DMS79 treated with DMSO at 0.1 percent for 48 hours (cell line): ENCODE data around the gene KREMEN1.

Source experiments
- DNase-seq: peaks from one replicate; lab custom pipeline; 2025; lab: John Stamatoyannopoulos, UW

Gene KREMEN1

GRCh38 chr22:29184849-29185490 is 112.1 kb downstream of the KREMEN1 start:
- no peak for DNase-seq

GRCh38 chr22:29186302-29186701 is 113.5 kb downstream of the KREMEN1 start:
- no peak for DNase-seq

DNA sequence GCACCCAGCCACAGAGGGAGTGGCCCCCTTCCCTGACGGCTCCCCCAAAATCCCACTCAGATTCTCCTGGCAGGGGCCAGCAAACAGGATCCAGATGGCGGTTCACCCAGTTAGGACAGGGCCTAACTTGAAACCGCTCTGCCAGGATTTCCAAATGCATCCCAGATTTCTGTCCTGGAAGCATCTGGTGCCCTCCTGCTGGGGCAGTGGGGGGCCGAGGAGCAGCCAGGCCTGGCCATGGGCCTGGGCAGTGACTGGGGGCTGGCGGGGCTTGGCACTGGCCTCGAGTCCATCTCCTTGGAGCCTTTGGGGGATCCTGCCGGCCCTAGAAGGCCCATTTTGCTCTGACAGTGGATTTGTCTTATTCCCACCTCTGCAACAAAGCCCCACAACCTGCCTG is 115.0 kb downstream of the KREMEN1 start:
- DNase-seq: no peak

GRCh38 chr22:29190051-29190450 is 117.2 kb downstream of the KREMEN1 start:
- no peak for DNase-seq

GRCh38 chr22:29190918-29191317 is 118.1 kb downstream of the KREMEN1 start:
- no peak for DNase-seq

DNA sequence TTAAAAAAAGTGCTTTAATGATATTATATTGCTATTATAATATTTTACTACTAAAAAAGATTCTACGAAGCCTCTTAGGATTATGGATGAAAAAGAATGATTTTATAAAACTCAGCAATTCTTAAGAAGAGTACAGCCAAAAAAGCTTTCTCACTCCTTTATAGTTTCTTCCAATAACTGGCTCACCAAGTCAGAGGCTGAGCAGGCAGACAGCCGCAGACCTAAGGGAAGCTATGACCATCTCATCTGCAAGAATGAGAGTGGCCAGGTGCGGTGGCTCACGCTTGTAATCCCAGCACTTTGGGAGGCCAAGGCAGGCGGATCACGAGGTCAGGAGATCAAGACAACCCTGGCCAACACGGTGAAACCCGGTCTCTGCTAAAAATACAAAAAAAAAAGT is 120.2 kb downstream of the KREMEN1 start:
- DNase-seq: no peak

DNA sequence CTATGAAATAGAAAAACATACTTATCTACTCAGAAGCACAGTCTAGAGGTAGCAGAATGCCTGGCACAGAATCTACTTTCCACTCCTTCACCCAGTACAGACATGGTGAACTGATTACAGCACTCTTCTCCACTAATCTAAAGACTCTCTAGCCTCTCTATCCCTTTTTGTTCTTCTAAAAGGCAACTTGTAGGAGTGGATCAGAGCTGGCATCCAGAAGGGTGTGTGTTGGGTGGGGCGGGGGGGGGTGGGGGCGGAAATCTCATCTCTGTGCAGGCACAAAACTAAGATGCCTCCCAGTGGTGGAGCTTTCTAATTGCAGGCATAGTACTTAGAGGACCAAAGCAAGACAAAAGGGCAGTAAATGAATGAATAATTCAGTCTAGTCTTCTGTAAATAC is 121.3 kb downstream of the KREMEN1 start:
- no peak for DNase-seq

GRCh38 chr22:29195118-29195963 is 122.5 kb downstream of the KREMEN1 start:
- no peak for DNase-seq

DNA sequence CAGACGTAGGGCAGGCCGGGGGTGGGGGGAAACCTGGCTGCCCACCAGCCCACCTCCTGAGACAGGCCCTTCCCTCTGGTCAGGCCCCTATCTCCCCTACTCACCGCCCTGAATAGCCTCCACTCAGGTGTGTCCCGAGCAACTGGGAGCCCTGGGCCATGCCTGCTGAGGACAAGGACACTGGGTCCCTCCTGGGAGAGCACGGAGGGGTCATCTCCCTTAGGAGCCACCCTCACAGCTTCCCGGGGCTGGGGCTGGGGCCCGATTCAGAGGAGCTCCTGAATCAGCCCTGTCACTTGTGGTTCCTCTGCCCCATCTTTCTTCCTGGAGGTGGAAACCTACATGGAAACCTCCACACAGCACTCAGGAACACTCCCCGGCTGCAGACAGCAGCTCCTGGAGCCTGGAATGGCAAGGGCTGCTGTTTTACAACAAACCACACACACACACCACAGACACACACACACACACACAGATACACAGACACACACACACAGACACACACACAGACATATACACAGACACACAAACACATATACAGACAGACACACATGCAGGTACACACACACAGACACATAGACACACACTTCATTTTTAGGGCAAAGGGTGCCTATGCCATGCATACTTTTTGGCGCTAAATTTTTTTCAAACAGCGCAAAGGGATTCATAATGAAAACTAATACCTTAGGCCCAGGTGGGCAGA is 123.3 kb downstream of the KREMEN1 start:
- no peak for DNase-seq

DNA sequence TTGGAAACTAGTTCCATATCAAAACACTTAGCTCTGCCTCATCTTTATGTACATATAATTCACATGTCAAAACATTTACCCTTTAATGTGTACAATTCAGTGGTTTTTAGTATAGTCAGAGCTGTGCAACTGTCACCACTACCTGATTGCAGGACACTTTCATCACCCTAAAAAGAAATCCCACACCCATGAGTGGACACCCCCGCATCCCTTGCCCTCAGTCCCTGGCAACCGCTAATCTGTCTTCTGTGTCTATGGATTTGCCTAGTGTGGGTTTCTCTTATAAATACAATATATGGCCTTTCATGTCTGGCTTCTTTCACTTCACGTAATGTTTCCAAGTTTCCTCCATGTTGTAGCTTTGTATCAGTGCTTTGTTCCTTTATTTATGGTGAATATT is 124.3 kb downstream of the KREMEN1 start:
- DNase-seq: no peak

DNA sequence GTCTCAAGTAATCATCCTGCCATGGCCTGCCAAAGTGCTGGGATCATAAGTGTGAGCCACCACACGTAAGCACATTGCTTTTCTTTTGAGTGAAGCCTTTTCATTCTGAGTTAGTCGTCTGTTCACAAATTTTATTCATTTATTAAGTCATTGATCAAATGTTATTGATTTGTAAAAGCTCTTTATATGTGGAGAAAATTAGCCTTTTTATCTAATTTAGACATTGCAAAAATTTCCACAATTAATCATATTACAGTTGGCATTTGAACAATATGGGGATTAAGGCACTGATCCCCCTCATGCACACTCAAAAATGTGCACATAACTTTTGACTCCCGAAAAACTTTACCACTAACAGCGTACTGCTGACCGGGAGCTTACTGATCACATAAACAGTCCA is 125.4 kb downstream of the KREMEN1 start:
- no peak for DNase-seq

- no peak for DNase-seq
Observed at GRCh38 chr22:29199702-29200400, 127.0 kb downstream of the KREMEN1 start.

- DNase-seq: no peak
Observed at GRCh38 chr22:29200901-29201300, 128.1 kb downstream of the KREMEN1 start.

GRCh38 chr22:29201782-29202181 is 128.9 kb downstream of the KREMEN1 start:
- no peak for DNase-seq

DNA sequence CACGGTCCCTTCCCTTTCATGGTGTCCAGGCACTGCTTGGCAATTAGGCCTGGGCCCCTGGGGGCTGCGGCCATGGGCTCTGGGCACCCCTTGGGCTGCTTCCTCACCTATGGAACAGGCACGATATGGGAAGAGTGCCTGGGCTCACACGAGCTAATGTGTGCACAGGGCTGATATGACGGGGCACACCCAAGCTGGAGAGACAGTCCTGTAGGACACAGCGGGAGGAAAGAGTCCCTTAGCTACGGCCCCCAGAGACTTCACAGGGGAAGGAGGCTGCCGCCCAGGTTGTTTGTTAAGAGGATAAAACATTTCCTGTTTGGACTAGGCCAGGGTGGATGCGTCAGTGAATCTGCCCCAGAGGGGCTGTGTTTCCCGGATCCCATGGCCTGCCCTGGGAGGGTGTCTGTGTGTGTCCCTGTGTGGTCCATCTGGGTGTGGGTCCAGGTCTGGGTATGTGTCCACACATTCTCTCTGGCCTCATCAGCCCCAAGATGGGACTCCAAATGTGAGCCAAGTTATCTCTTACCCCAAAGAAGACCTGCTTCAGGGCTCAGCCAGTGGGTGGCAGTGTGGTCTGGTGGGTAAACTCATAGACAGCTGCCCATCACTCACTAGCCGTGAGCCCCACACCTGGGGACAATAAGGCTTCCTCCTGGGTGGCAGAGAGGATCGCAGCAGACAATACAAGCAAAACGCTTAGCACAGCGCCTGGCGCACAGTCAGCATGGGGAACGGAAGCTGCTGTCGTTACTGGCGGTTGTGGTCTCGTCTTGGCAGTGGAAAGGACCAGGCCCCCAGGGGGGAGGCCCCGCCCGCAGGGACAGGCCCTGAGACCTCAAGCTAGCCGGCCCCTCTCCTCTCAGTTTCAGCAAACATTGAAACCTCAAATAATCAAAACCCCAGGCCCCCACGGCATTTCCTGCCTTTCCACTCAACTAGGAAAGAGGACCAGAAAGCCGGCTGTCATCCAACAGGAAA is 129.7 kb downstream of the KREMEN1 start:
- DNase-seq: no peak

- DNase-seq: no peak
Observed at GRCh38 chr22:29203488-29204454, 130.9 kb downstream of the KREMEN1 start.

GRCh38 chr22:29204455-29205183 is 131.8 kb downstream of the KREMEN1 start:
- no peak for DNase-seq

- no peak for DNase-seq
Observed at GRCh38 chr22:29205252-29205593, 132.4 kb downstream of the KREMEN1 start.
